ENCODE data around the gene ADAMTS8. TPM values are rescaled to one million over a fixed set of nuclear protein-coding genes. Genes with fewer than 3 reads are reported as not detected.

Gene ADAMTS8
- total RNA-seq, 1 experiment from 2014 or later, result not detected

DNA sequence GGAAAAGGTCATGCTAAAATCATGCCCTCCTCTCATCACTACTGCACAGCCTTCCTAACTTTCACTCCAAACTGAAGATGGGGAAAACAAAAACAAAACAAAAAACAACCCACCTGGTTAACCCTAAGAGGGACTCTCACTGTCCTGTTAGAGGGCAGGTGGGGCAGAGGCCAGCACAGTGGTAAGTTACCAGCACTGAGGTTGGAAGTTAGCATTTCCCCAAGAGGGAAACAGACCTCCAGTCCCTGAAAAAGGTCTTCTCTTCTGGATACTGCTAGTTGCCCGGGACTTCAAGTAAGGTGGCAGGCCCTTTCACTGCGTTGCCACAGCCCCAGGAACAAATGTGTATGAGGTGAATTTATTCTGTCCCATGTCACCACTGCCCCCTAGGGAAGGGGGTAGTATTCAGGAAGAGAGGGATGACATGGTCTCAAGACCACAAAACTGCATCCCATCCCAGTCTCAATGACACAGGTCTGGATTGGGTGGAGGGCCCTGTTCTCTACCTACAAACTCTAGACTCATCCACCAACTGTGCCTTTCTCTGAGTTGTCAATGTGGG lies 792 bp upstream of the ADAMTS8 start:
- H3K4me1 Mint-ChIP-seq (ENCODE audit: low read depth, unreplicated experiment), result no peaks in the 10 kb centered on the region
- no peaks in the 10 kb centered on the region for H3K36me3 Mint-ChIP-seq (ENCODE audit: insufficient read depth, unreplicated experiment)
- no peaks in the 10 kb centered on the region for H3K9me3 Mint-ChIP-seq (ENCODE audit: low read depth, unreplicated experiment)
- peaks cover 57% of the 10 kb centered on the region for H3K27me3 Mint-ChIP-seq (ENCODE audit: unreplicated experiment)
- intact Hi-C loops (cut with micrococcal nuclease; ENCODE audit: unreplicated experiment), result no loop called here
- DNase-seq, result no peak
- no peak for TF ChIP-seq CTCF (IDR thresholded peaks at IDR 0.05; ENCODE audit: unreplicated experiment)
- CTCF ChIA-PET, result no interaction called here
- H3K27ac Mint-ChIP-seq (ENCODE audit: unreplicated experiment), result no peak overlapping the region
- BruUV-seq (replicated peaks), result no TSS peak
- peak overlapping the region; percentile 44 for H3K4me3 Mint-ChIP-seq (ENCODE audit: low read depth, unreplicated experiment)

DNA sequence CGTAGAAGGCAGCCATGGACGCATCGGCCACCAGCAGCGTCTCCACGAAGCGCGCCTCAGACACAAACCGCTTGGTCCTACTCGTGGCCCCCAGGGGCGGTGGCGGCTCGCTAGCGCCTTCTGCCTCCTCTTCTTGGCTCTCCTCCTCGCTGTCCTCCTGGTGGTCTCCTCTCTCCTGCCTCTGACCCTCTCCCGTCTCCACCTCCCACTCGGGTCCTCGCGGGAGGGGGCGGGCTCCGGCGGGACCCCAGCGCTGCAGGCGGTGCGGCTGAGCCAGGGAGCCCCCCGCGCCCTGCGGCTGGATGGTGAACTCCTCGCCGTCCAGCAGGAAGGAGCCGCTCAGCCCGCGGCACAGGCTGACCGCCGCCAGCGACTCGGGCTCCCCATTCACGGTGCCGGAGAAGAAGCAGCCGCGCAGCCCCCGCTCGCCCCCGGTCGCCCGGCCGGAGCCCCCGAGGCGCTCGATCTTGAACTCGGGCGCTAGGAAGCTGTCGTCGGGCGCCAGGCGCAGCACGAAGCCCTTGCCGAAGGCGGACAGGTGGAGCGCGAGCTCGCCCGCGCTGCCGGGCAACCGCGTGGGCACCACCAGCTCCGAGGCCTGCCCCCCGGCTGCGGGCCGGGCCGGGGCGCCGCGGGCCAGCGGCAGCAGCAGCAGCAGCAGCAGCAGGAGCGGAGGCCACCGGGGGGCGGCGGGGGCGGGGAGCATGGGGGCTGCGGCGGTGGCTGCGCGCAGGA lies 661 bp downstream of the ADAMTS8 start:
- no peak for DNase-seq
- Mint-ChIP-seq H3K36me3 (ENCODE audit: insufficient read depth, unreplicated experiment) (no peaks in the 10 kb centered on the region), H3K27me3 (ENCODE audit: unreplicated experiment) (peaks cover 66% of the 10 kb centered on the region), H3K4me3 (ENCODE audit: low read depth, unreplicated experiment) (no peak overlapping the region), H3K27ac (ENCODE audit: unreplicated experiment) (no peak overlapping the region), H3K9me3 (ENCODE audit: low read depth, unreplicated experiment) (no peaks in the 10 kb centered on the region), H3K4me1 (ENCODE audit: low read depth, unreplicated experiment) (no peaks in the 10 kb centered on the region)
- TF ChIP-seq CTCF (IDR thresholded peaks at IDR 0.05; ENCODE audit: unreplicated experiment), result no peak
- intact Hi-C loops (cut with micrococcal nuclease; ENCODE audit: unreplicated experiment), result no loop called here
- CTCF ChIA-PET, result interaction anchor here (1.1 kb wide), 1 partner anchor 38 kb away, joined by 3 read pairs; no protein-coding TSS in a partner anchor
- no TSS peak for BruUV-seq (replicated peaks)

DNA sequence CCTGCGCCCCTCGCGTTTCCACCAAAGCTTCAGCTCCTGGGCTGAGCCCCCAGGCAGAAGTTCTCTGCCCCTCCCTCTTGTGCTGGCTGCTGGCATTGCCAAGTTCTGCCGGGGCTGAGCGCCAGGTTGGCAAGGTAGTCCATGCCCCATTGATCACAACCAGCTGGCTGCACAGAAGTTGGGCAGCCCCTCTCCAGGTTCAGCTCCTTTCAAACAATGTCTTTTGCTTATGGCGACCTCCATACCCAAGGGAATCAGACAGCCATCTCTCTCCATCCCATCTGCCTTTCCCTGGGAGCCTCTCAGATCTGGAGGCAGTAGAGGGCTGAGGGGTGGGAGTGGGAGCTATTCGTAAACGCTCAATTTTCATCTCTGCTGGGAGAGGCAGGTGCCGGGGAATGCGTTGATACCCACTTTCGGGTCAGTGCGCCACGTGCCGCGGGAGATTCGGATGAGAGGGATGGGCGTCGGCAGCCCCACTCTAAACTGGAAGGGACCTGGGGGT lies 1.5 kb downstream of the ADAMTS8 start:
- CTCF ChIA-PET, result interaction anchor here (1.1 to 1.5 kb wide), 2 partner anchors 37 to 214 kb away, joined by 3 to 4 read pairs; no protein-coding TSS in a partner anchor

More for the DNA sequence above, 1.5 kb downstream of the ADAMTS8 start:
- no peak for TF ChIP-seq CTCF (IDR thresholded peaks at IDR 0.05; ENCODE audit: unreplicated experiment)
- peak overlapping the region; percentile 26 for H3K4me3 Mint-ChIP-seq (ENCODE audit: low read depth, unreplicated experiment)
- intact Hi-C loops (cut with micrococcal nuclease; ENCODE audit: unreplicated experiment), result no loop called here
- no peak overlapping the region for H3K27ac Mint-ChIP-seq (ENCODE audit: unreplicated experiment)
- no peak for DNase-seq
- H3K4me1 Mint-ChIP-seq (ENCODE audit: low read depth, unreplicated experiment), result no peaks in the 10 kb centered on the region
- no peaks in the 10 kb centered on the region for H3K36me3 Mint-ChIP-seq (ENCODE audit: insufficient read depth, unreplicated experiment)
- no TSS peak for BruUV-seq (replicated peaks)
- H3K9me3 Mint-ChIP-seq (ENCODE audit: low read depth, unreplicated experiment), result no peaks in the 10 kb centered on the region
- peaks cover 68% of the 10 kb centered on the region for H3K27me3 Mint-ChIP-seq (ENCODE audit: unreplicated experiment)

All from Calu3 (cell line).